WTC11 (cell line): ENCODE measurements around the gene F2RL2. TPM values are rescaled to one million over a fixed set of nuclear protein-coding genes. Genes with fewer than 3 reads are reported as not detected.

Experiments used
- ATAC-seq: fragments of 200-7000 bp; cut with Tn5 transposase; 2 replicates; pipeline ENCODE4 v1.10.0; 2021; ENCODE audit warnings: mild to moderate bottlenecking, moderate library complexity
- CTCF ChIA-PET: fragments of 300-600 bp; sonication (Branson Sonifier 250); formaldehyde crosslinking; loops from one replicate; lab custom pipeline; 2021; ENCODE audit warnings: antibody characterized with exemption; lab: Charles Lee
- POLR2A ChIA-PET: fragments of 350-600 bp; sonication (Branson Sonifier 250); formaldehyde crosslinking; loops from one replicate; lab custom pipeline; 2021; ENCODE audit warnings: antibody characterized with exemption; lab: Charles Lee
- DNase-seq: peaks from one replicate; pipeline ENCODE4 v3.0.0; 2021; ENCODE audit warnings: low spot score
- H3K27ac Mint-ChIP-seq: 2 replicates; pipeline ENCODE4 v1.8.0; 2021; ENCODE audit warnings: mixed read lengths
- H3K27me3 Mint-ChIP-seq: 2 replicates; pipeline ENCODE4 v1.8.0; 2021; ENCODE audit warnings: low read depth, mild to moderate bottlenecking, moderate library complexity, mixed read lengths
- H3K36me3 Mint-ChIP-seq: 2 replicates; pipeline ENCODE4 v1.8.0; 2021; ENCODE audit warnings: mixed read lengths
- H3K4me1 Mint-ChIP-seq: 2 replicates; pipeline ENCODE4 v1.8.0; 2022; ENCODE audit warnings: mixed read lengths
- H3K4me3 Mint-ChIP-seq: 2 replicates; pipeline ENCODE4 v1.8.0; 2021; ENCODE audit warnings: mild to moderate bottlenecking, moderate library complexity, mixed read lengths
- H3K9me3 Mint-ChIP-seq: 2 replicates; pipeline ENCODE4 v1.8.0; 2021; ENCODE audit warnings: mixed read lengths
- AFF4 ChIP-seq: sonication (generic); formaldehyde crosslinking; IDR thresholded peaks from 2 replicates; pipeline ENCODE4 v1.8.1; 2023; ENCODE audit warnings: mild to moderate bottlenecking, missing genetic modification reagents, borderline replicate concordance
- ATF6 ChIP-seq: sonication (generic); formaldehyde crosslinking; IDR thresholded peaks from 2 replicates; pipeline ENCODE4 v1.8.1; 2023; ENCODE audit warnings: mild to moderate bottlenecking, missing genetic modification reagents
- CBFB ChIP-seq: sonication (generic); formaldehyde crosslinking; IDR thresholded peaks from 2 replicates; pipeline ENCODE4 v1.8.1; 2022; ENCODE audit warnings: mild to moderate bottlenecking, low read depth, missing genetic modification reagents
- CREM ChIP-seq: sonication (generic); formaldehyde crosslinking; IDR thresholded peaks from 2 replicates; pipeline ENCODE4 v1.8.1; 2022; ENCODE audit warnings: mild to moderate bottlenecking, missing genetic modification reagents, moderate library complexity
- EMX1 ChIP-seq: fragments of 250-450 bp; sonication (Bioruptor Pico); IDR thresholded peaks from 2 replicates; pipeline ENCODE4 v1.8.0; 2021; ENCODE audit warnings: mild to moderate bottlenecking
- ESRRA ChIP-seq: sonication (generic); formaldehyde crosslinking; IDR thresholded peaks from 2 replicates; pipeline ENCODE4 v1.8.1; 2022; ENCODE audit warnings: mild to moderate bottlenecking, missing genetic modification reagents, borderline replicate concordance
- FOXJ3 ChIP-seq: sonication (generic); formaldehyde crosslinking; IDR thresholded peaks from 2 replicates; pipeline ENCODE4 v1.9.0; 2021; ENCODE audit warnings: missing genetic modification reagents, mild to moderate bottlenecking, borderline replicate concordance
- GTF2I ChIP-seq: fragments of 250-450 bp; sonication (Bioruptor Pico); conservative IDR thresholded peaks from 2 replicates; pipeline ENCODE4 v1.4.0; 2021; ENCODE audit warnings: mild to moderate bottlenecking
- IRF1 ChIP-seq: sonication (generic); formaldehyde crosslinking; IDR thresholded peaks from 2 replicates; pipeline ENCODE4 v1.8.0; 2023; ENCODE audit warnings: missing genetic modification reagents
- NFYB ChIP-seq: sonication (generic); formaldehyde crosslinking; conservative IDR thresholded peaks from 2 replicates; pipeline ENCODE4 v1.8.0; 2022; ENCODE audit warnings: low read depth, missing genetic modification reagents
- NR2C2 ChIP-seq: sonication (generic); formaldehyde crosslinking; IDR thresholded peaks from 2 replicates; pipeline ENCODE4 v1.8.0; 2022; ENCODE audit warnings: mild to moderate bottlenecking, missing genetic modification reagents
- TCF7 ChIP-seq: sonication (generic); formaldehyde crosslinking; IDR thresholded peaks from 2 replicates; pipeline ENCODE4 v1.8.0; 2022; ENCODE audit warnings: mild to moderate bottlenecking, low read depth, missing genetic modification reagents, moderate library complexity
- TEAD4 ChIP-seq: sonication (generic); formaldehyde crosslinking; IDR thresholded peaks from 2 replicates; pipeline ENCODE4 v1.8.0; 2022; ENCODE audit warnings: mild to moderate bottlenecking, missing genetic modification reagents
- TP53 ChIP-seq: sonication (generic); formaldehyde crosslinking; IDR thresholded peaks from 2 replicates; pipeline ENCODE4 v1.8.1; 2023; ENCODE audit warnings: mild to moderate bottlenecking, missing genetic modification reagents
- USF2 ChIP-seq: sonication (generic); formaldehyde crosslinking; IDR thresholded peaks from 2 replicates; pipeline ENCODE4 v1.8.1; 2023; ENCODE audit warnings: mild to moderate bottlenecking, missing genetic modification reagents, moderate library complexity
- ZBTB21 ChIP-seq: sonication (generic); formaldehyde crosslinking; IDR thresholded peaks from 2 replicates; pipeline ENCODE4 v1.8.1; 2023; ENCODE audit warnings: mild to moderate bottlenecking, missing genetic modification reagents, borderline replicate concordance
- ZBTB43 ChIP-seq: sonication (generic); formaldehyde crosslinking; IDR thresholded peaks from 2 replicates; pipeline ENCODE4 v1.8.1; 2023; ENCODE audit warnings: mild to moderate bottlenecking, missing genetic modification reagents
- ZNF232 ChIP-seq: sonication (generic); formaldehyde crosslinking; IDR thresholded peaks from 2 replicates; pipeline ENCODE4 v1.8.0; 2022; ENCODE audit warnings: mild to moderate bottlenecking, missing genetic modification reagents
- ZNF263 ChIP-seq: sonication (generic); formaldehyde crosslinking; IDR thresholded peaks from 2 replicates; pipeline ENCODE4 v1.8.1; 2022; ENCODE audit warnings: low read depth, mild to moderate bottlenecking, moderate library complexity, missing genetic modification reagents
- ZNF512 ChIP-seq: sonication (generic); formaldehyde crosslinking; IDR thresholded peaks from 2 replicates; pipeline ENCODE4 v1.8.1; 2022; ENCODE audit warnings: missing genetic modification reagents, borderline replicate concordance
- total RNA-seq: library from RNA; stranded (reverse); gene quantifications from 3 replicates; pipeline ENCODE4 v1.2.3, GENCODE V29; 2021

The F2RL2 gene
- total RNA-seq, 1 experiment from 2014 or later: not detected

GRCh38 chr5:76610196-76610595 lies 13.0 kb downstream of the F2RL2 start:
- Mint-ChIP-seq H3K27me3 (no peaks in the 10 kb centered on the region), H3K27ac (no peak overlapping the region), H3K9me3 (no peaks in the 10 kb centered on the region), H3K36me3 (peaks cover 7% of the 10 kb centered on the region; the same call in 1 of the 2 replicates), H3K4me1 (peaks cover 14% of the 10 kb centered on the region), H3K4me3 (no peak overlapping the region)
- no peak for DNase-seq
- CTCF ChIA-PET: interaction anchor here (2.7 to 3.3 kb wide), 2 partner anchors 9 to 164 kb away, joined by 11 to 14 read pairs; no protein-coding TSS in a partner anchor
- POLR2A ChIA-PET: no interaction called here
- TF ChIP-seq ZNF263 (CRISPR knock-in tag) (no peak), ZNF512 (CRISPR knock-in tag) (no peak), EMX1 (CRISPR knock-in tag) (no peak), FOXJ3 (CRISPR knock-in tag) (no peak), AFF4 (CRISPR knock-in tag) (no peak), ZBTB43 (CRISPR knock-in tag) (no peak), CREM (CRISPR knock-in tag) (no peak), CBFB (CRISPR knock-in tag) (no peak), NR2C2 (no peak), TP53 (CRISPR knock-in tag) (no peak), USF2 (no peak), ATF6 (CRISPR knock-in tag) (no peak), ZBTB21 (CRISPR knock-in tag) (no peak), IRF1 (CRISPR knock-in tag) (no peak), ESRRA (CRISPR knock-in tag) (no peak), NFYB (CRISPR knock-in tag) (no peak), TEAD4 (CRISPR knock-in tag) (no peak), GTF2I (CRISPR knock-in tag) (no peak), TCF7 (CRISPR knock-in tag) (no peak), ZNF232 (CRISPR knock-in tag) (no peak)
- TF ChIP-seq, all 79 proteins: peak for 0
- ATAC-seq: no peak
